Ishikawa (cell line): ENCODE measurements around the gene SLC35F2.

Source experiments
- CEBPB ChIP-seq: IDR thresholded peaks from 2 replicates; pipeline ENCODE4 v1.6.1; 2012
- CREB1 ChIP-seq: IDR thresholded peaks from 2 replicates; pipeline ENCODE4 v1.6.1; 2012; ENCODE audit warnings: low read depth
- EGR1 ChIP-seq: IDR thresholded peaks from 2 replicates; pipeline ENCODE4 v1.6.1; 2012
- EP300 ChIP-seq: IDR thresholded peaks from 2 replicates; pipeline ENCODE4 v1.6.1; 2012; ENCODE audit warnings: borderline replicate concordance
- FOXM1 ChIP-seq: IDR thresholded peaks from 2 replicates; pipeline ENCODE4 v1.6.1; 2012; ENCODE audit warnings: low read depth, borderline replicate concordance
- NFIC ChIP-seq: IDR thresholded peaks from 2 replicates; pipeline ENCODE4 v1.6.1; 2012
- RAD21 ChIP-seq: IDR thresholded peaks from 2 replicates; pipeline ENCODE4 v1.6.1; 2012; ENCODE audit warnings: low read depth
- TAF1 ChIP-seq: IDR thresholded peaks from 2 replicates; pipeline ENCODE4 v1.6.1; 2012; ENCODE audit warnings: low read depth, mild to moderate bottlenecking
- TCF12 ChIP-seq: IDR thresholded peaks from 2 replicates; pipeline ENCODE4 v1.6.1; 2012; ENCODE audit warnings: low read depth
- TEAD4 ChIP-seq: IDR thresholded peaks from 2 replicates; pipeline ENCODE4 v1.6.1; 2012
- YY1 ChIP-seq: IDR thresholded peaks from 2 replicates; pipeline ENCODE4 v1.6.1; 2012; ENCODE audit warnings: low read depth
- ZBTB7A ChIP-seq: IDR thresholded peaks from 2 replicates; pipeline ENCODE4 v1.6.1; 2012; ENCODE audit warnings: low read depth
- TF ChIP-seq, protein P1 (sequence below): IDR thresholded peaks from 2 replicates; pipeline ENCODE4 v1.6.1; 2012
- TF ChIP-seq, protein P2 (sequence below): IDR thresholded peaks from 2 replicates; pipeline ENCODE4 v1.6.1; 2012; ENCODE audit warnings: low read depth, mild to moderate bottlenecking
- TF ChIP-seq, protein P3 (sequence below): IDR thresholded peaks from 2 replicates; pipeline ENCODE4 v1.6.1; 2012

The SLC35F2 gene

DNA sequence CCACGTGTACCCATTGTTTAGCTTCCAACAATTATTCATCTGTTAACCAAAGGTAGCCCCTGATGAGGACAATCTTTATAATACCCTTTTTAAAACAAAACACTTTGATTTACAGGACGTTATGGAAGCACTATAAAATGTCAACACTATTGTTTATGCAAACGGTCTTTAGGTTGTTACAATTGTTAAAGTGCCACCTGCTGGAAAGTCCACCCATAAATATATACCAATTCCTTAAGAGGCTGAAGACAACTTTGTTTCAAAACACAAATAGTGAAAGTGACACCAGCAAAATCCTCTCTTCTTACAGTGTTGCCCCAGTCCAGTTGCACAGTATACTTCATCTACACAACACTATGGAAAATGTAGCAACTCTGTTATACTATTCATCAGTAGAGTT is 77.8 kb downstream of the SLC35F2 start:
- no peak; the same call in 1 of the 2 replicates for TF ChIP-seq RAD21
- no peak for TF ChIP-seq EP300
- no peak for TF ChIP-seq NFIC

DNA sequence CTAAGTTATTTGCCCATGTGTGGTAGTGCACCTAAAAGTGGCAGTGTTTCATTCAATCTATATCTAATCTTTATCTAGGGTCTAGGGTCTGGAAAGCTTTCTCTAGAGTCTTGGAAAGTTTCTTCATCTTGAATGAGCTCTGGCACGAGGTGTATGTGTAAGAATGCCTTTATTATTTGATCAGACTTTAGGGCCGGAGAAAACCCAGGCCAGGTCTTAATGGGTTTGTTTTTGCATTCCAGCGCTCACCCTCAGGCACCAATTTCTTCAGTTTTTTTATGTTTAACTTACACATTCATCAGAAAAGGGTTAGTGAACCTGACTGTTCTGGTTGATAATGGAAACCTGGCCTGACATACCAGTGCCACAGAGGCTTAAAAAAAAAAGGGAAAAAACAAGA is 78.5 kb downstream of the SLC35F2 start:
- no peak for TF ChIP-seq TCF12
- TF ChIP-seq, protein P1, sequence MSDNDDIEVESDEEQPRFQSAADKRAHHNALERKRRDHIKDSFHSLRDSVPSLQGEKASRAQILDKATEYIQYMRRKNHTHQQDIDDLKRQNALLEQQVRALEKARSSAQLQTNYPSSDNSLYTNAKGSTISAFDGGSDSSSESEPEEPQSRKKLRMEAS, result no peak
- TF ChIP-seq TAF1, result no peak
- TF ChIP-seq EGR1, result no peak

DNA sequence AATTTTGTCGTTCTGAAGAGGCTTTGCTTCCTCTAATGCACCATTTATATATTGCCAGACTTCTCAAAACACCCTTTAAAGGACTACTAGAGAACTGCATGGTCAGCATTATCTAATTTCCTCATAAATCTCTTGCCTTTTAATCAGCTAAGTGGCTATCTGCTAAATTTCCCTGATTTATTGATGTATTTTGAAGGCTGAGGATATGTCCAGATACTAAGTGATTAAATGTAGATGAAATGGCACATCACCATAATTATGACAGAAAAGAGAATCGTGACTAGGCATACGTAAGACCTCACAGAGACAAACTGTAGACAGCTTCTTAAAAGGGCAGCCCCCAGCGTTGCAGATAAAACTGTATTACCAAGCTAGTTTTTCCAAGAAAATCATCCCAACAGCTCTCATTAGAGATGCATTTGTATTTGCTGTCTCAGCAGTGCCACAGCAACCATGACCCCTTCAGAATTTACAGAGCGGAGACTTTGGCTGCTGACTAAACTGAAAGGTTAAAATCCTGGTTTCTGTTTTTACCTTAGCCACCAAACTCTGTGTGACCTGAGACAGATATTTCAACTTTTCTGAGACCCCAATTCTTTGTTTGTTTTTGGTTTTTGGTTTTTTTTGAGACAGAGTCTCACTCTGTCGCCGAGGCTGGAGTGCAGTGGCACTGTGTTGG is 79.6 kb downstream of the SLC35F2 start:
- TF ChIP-seq NFIC (no peak), YY1 (no peak), FOXM1 (no peak), EP300 (no peak), CREB1 (no peak), TCF12 (no peak), EGR1 (no peak), RAD21 (no peak), TAF1 (no peak), ZBTB7A (no peak), TEAD4 (no peak), CEBPB (no peak)
- TF ChIP-seq, protein P2, sequence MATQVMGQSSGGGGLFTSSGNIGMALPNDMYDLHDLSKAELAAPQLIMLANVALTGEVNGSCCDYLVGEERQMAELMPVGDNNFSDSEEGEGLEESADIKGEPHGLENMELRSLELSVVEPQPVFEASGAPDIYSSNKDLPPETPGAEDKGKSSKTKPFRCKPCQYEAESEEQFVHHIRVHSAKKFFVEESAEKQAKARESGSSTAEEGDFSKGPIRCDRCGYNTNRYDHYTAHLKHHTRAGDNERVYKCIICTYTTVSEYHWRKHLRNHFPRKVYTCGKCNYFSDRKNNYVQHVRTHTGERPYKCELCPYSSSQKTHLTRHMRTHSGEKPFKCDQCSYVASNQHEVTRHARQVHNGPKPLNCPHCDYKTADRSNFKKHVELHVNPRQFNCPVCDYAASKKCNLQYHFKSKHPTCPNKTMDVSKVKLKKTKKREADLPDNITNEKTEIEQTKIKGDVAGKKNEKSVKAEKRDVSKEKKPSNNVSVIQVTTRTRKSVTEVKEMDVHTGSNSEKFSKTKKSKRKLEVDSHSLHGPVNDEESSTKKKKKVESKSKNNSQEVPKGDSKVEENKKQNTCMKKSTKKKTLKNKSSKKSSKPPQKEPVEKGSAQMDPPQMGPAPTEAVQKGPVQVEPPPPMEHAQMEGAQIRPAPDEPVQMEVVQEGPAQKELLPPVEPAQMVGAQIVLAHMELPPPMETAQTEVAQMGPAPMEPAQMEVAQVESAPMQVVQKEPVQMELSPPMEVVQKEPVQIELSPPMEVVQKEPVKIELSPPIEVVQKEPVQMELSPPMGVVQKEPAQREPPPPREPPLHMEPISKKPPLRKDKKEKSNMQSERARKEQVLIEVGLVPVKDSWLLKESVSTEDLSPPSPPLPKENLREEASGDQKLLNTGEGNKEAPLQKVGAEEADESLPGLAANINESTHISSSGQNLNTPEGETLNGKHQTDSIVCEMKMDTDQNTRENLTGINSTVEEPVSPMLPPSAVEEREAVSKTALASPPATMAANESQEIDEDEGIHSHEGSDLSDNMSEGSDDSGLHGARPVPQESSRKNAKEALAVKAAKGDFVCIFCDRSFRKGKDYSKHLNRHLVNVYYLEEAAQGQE, result no peak
- TF ChIP-seq, protein P3, sequence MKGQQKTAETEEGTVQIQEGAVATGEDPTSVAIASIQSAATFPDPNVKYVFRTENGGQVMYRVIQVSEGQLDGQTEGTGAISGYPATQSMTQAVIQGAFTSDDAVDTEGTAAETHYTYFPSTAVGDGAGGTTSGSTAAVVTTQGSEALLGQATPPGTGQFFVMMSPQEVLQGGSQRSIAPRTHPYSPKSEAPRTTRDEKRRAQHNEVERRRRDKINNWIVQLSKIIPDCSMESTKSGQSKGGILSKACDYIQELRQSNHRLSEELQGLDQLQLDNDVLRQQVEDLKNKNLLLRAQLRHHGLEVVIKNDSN, result no peak
- TF ChIP-seq, protein P1, result no peak

DNA sequence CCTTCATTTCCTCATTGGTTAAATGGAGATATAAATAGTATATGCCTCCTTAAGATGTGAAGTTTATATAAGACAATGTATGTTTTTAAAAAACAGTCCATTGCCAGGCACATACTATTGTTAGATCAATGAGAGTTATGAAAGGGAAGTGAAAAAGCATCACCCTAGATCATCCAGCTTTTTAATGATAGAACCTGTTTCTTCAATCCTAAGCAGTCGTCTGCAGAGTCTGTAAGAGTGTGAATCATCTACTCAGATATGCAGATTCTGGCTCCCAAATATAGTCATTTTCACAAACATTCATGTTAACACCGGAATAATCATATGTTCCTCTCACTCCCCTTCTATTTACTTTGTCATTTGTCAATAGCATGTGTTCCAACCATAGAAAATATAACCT is 81.5 kb downstream of the SLC35F2 start:
- no peak for TF ChIP-seq CEBPB
- no peak for TF ChIP-seq TAF1
- TF ChIP-seq FOXM1, result no peak
- no peak for TF ChIP-seq TCF12
- TF ChIP-seq CREB1, result no peak
- TF ChIP-seq EP300, result no peak
- TF ChIP-seq TEAD4, result no peak
- TF ChIP-seq, protein P2, result no peak
- no peak for TF ChIP-seq NFIC
- no peak for TF ChIP-seq EGR1
- TF ChIP-seq, protein P3, result no peak
- TF ChIP-seq RAD21, result no peak
- TF ChIP-seq, protein P1, result no peak
- TF ChIP-seq ZBTB7A, result no peak

DNA sequence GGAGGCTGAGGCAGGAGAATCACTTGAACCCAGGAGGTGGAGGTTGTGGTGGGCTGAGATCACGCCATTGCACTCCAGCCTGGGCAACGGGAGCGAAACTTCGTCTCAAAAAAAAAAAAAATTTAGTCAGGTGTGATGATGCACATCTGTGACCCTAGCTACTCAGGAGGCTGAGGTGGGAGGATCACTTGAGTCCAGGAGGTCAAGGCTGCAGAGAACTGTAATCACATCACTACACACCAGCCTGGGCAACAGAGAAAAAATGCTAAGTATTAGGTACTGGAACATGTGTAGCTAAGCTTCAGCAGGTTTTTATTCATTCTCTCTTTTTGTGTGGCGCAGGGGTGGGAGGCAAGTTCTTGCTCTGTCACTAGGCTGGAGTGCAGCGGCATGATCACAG is 82.5 kb downstream of the SLC35F2 start:
- TF ChIP-seq, protein P1, result no peak
- TF ChIP-seq CREB1, result no peak
- no peak for TF ChIP-seq FOXM1
- no peak for TF ChIP-seq TEAD4

DNA sequence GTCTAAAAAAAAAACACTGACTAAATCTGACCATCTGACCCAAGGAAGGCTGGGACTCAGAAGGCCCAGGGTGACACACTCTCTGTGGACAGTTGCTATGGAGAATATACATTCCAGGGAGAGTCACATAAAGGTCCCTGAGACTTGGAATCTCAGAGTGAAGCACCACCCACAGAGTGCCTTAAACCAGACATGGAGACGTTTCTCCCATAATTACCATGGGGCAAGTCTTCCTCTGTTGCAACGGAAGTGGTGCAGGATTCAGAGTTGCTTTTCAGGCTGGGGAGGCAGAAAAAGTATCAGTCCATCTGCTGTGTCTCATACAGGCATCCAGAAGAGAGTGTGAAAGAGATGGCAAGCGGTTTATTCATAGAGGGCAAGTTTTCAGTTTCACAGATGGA is 88.0 kb downstream of the SLC35F2 start:
- TF ChIP-seq RAD21 (no peak), NFIC (no peak), TAF1 (no peak), EP300 (no peak), ZBTB7A (no peak)
- TF ChIP-seq, protein P3, result no peak
- TF ChIP-seq, protein P2, result no peak
